ENCODE results near the gene TIGD6.

TIGD6 gene

DNA sequence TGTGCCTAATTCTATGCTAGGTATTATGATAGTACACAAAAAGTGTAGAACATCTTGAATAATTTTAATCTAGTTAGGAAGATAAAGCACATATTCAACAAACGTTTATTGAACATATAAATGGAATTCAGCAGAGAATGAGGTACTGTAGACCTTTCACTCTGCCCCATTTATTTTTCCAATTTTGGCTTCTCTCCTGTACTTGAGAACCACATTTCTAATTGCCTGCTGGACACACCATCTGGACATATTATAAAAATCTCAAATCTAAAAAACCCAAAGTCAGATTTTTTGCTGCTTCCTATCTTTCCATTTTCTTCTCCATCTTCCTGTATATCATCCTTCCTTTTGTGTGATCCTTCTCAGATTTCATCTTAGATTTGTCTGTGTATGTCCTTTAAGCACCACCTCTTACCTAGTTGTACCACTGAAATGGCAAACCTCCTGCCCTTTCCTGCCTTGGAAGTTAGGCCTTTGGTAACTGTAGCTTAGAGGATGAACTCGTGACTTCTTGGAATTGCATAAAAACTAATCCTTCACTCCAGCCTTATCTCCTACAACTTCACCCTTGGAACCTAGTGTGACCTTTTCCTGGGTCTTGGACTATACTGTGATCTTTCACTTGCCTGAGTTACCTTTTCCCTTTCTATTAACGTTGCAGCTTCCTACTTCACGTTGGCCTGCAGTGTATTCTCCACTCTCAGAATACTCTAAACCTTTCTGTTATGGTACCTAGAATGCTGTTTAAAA lies 31.1 kb downstream of the TIGD6 start (continued):
- no peak for TF ChIP-seq ZNF776 (tag by site-specific recombination; IDR thresholded peaks at IDR 0.05; ENCODE audit: borderline replicate concordance)
- no peak for TF ChIP-seq ZNF670 (tag by site-specific recombination; IDR thresholded peaks at IDR 0.05; ENCODE audit: low read depth)
- no peak for TF ChIP-seq PBX3 (CRISPR knock-in tag; IDR thresholded peaks at IDR 0.05)
- TF ChIP-seq ZNF610 (tag by site-specific recombination; IDR thresholded peaks at IDR 0.05; ENCODE audit: borderline replicate concordance) = no peak
- no peak for TF ChIP-seq ZNF747 (tag by site-specific recombination; IDR thresholded peaks at IDR 0.05)

GRCh38 chr5:149966946-149967345 lies 33.5 kb downstream of the TIGD6 start:
- no peak overlapping the region for H3K4me3 ChIP-seq (ENCODE audit: low read depth, low read length)
- ChIA-PET CTCF (interaction anchor here (0.6 to 5.5 kb wide), 6 partner anchors 24 to 133 kb away, joined by 3 to 31 read pairs (median 11); no protein-coding TSS in a partner anchor), POLR2A (interaction anchor here (0.5 kb wide), 1 partner anchor 51 kb away, joined by 3 read pairs; no protein-coding TSS in a partner anchor)
- TF ChIP-seq ZNF623 (tag by site-specific recombination; IDR thresholded peaks at IDR 0.05) (no peak), ZNF426 (tag by site-specific recombination; IDR thresholded peaks at IDR 0.05) (no peak), ZNF664 (tag by site-specific recombination; IDR thresholded peaks at IDR 0.05) (no peak), ZNF837 (tag by site-specific recombination; IDR thresholded peaks at IDR 0.05) (no peak), ZNF777 (tag by site-specific recombination; IDR thresholded peaks at IDR 0.05; ENCODE audit: borderline replicate concordance) (no peak), ZNF121 (tag by site-specific recombination; IDR thresholded peaks at IDR 0.05) (no peak), ZFP3 (tag by site-specific recombination; IDR thresholded peaks at IDR 0.05; ENCODE audit: low read depth) (no peak), ZNF792 (tag by site-specific recombination; IDR thresholded peaks at IDR 0.05) (no peak), ZNF274 (IDR thresholded peaks at IDR 0.05; ENCODE audit: low read length) (no peak), ZNF274 (tag by site-specific recombination; IDR thresholded peaks at IDR 0.05; ENCODE audit: borderline replicate concordance) (no peak)
- TF ChIP-seq, protein P1, sequence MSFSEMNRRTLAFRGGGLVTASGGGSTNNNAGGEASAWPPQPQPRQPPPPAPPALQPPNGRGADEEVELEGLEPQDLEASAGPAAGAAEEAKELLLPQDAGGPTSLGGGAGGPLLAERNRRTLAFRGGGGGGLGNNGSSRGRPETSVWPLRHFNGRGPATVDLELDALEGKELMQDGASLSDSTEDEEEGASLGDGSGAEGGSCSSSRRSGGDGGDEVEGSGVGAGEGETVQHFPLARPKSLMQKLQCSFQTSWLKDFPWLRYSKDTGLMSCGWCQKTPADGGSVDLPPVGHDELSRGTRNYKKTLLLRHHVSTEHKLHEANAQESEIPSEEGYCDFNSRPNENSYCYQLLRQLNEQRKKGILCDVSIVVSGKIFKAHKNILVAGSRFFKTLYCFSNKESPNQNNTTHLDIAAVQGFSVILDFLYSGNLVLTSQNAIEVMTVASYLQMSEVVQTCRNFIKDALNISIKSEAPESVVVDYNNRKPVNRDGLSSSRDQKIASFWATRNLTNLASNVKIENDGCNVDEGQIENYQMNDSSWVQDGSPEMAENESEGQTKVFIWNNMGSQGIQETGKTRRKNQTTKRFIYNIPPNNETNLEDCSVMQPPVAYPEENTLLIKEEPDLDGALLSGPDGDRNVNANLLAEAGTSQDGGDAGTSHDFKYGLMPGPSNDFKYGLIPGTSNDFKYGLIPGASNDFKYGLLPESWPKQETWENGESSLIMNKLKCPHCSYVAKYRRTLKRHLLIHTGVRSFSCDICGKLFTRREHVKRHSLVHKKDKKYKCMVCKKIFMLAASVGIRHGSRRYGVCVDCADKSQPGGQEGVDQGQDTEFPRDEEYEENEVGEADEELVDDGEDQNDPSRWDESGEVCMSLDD (tag by site-specific recombination; IDR thresholded peaks at IDR 0.05) = no peak
- TF ChIP-seq, protein P2, sequence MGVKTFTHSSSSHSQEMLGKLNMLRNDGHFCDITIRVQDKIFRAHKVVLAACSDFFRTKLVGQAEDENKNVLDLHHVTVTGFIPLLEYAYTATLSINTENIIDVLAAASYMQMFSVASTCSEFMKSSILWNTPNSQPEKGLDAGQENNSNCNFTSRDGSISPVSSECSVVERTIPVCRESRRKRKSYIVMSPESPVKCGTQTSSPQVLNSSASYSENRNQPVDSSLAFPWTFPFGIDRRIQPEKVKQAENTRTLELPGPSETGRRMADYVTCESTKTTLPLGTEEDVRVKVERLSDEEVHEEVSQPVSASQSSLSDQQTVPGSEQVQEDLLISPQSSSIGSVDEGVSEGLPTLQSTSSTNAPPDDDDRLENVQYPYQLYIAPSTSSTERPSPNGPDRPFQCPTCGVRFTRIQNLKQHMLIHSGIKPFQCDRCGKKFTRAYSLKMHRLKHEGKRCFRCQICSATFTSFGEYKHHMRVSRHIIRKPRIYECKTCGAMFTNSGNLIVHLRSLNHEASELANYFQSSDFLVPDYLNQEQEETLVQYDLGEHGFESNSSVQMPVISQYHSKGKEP (tag by site-specific recombination; IDR thresholded peaks at IDR 0.05) = no peak
- H3K36me3 ChIP-seq (ENCODE audit: control insufficient read depth in 2 of 2, insufficient read depth in 1 of 2, low read length in 2 of 2) = peaks cover 0 to 2% of the 10 kb centered on the region in 2 experiments; a peak in 1 of 3 replicates
- no peak overlapping the region for H3K27ac ChIP-seq (ENCODE audit: extremely low read depth, low read depth, low read length)
- H3K9me3 ChIP-seq (ENCODE audit: control insufficient read depth, insufficient read depth, low read depth, low read length) = no peaks in the 10 kb centered on the region
- H3K4me1 ChIP-seq (ENCODE audit: control insufficient read depth, insufficient read depth, low read length) = no peaks in the 10 kb centered on the region

GRCh38 chr5:149963729-149964128 lies 36.7 kb downstream of the TIGD6 start:
- Histone ChIP-seq H3K36me3 (ENCODE audit: control insufficient read depth in 2 of 2, insufficient read depth in 1 of 2, low read length in 2 of 2) (peaks cover 0 to 2% of the 10 kb centered on the region in 2 experiments; a peak in 1 of 3 replicates), H3K27ac (ENCODE audit: extremely low read depth, low read depth, low read length) (no peak overlapping the region), H3K9me3 (ENCODE audit: control insufficient read depth, insufficient read depth, low read depth, low read length) (no peaks in the 10 kb centered on the region), H3K4me1 (ENCODE audit: control insufficient read depth, insufficient read depth, low read length) (no peaks in the 10 kb centered on the region), H3K4me3 (ENCODE audit: low read depth, low read length) (no peak overlapping the region)
- ChIA-PET CTCF (interaction anchor here (0.7 to 6.8 kb wide), 4 partner anchors 27 to 126 kb away, joined by 3 to 175 read pairs (median 30); no protein-coding TSS in a partner anchor), POLR2A (interaction anchor here (0.7 kb wide), 2 partner anchors 527 to 603 kb away, joined by 3 read pairs; no protein-coding TSS in a partner anchor)
- TF ChIP-seq, protein P3, sequence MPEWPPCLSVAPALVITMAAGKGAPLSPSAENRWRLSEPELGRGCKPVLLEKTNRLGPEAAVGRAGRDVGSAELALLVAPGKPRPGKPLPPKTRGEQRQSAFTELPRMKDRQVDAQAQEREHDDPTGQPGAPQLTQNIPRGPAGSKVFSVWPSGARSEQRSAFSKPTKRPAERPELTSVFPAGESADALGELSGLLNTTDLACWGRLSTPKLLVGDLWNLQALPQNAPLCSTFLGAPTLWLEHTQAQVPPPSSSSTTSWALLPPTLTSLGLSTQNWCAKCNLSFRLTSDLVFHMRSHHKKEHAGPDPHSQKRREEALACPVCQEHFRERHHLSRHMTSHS (tag by site-specific recombination; IDR thresholded peaks at IDR 0.05) = no peak
- TF ChIP-seq ZNF112 (tag by site-specific recombination; IDR thresholded peaks at IDR 0.05) (no peak), ZNF426 (tag by site-specific recombination; IDR thresholded peaks at IDR 0.05) (no peak), ZNF366 (tag by site-specific recombination; conservative IDR thresholded peaks at IDR 0.05) (no peak), SP2 (tag by site-specific recombination; IDR thresholded peaks at IDR 0.05) (no peak), OVOL3 (tag by site-specific recombination; IDR thresholded peaks at IDR 0.05) (no peak), ZNF48 (tag by site-specific recombination; IDR thresholded peaks at IDR 0.05) (no peak)
- TF ChIP-seq, protein P1 (tag by site-specific recombination; IDR thresholded peaks at IDR 0.05) = no peak
